GM12875 (cell line): ENCODE results near the gene PLXNA4.

ENCODE experiments used
- H3K4me3 ChIP-seq: one replicate; pipeline ENCODE4 v1.5.1; 2011; ENCODE audit warnings: low read depth, low read length, control low read depth
- CTCF ChIP-seq: IDR thresholded peaks from 2 replicates; pipeline ENCODE4 v1.5.1; 2011; ENCODE audit warnings: low read depth, mild to moderate bottlenecking, control low read depth, inconsistent platforms, low read length, moderate library complexity, borderline replicate concordance; ENCODE audit not compliant: insufficient read depth

Gene PLXNA4

GRCh38 chr7:132082394-132082793 lies 493.9 kb downstream of the PLXNA4 start:
- no peak overlapping the region for H3K4me3 ChIP-seq
- no peak for TF ChIP-seq CTCF

GRCh38 chr7:132081686-132082085 lies 494.6 kb downstream of the PLXNA4 start:
- H3K4me3 ChIP-seq, result no peak overlapping the region
- no peak for TF ChIP-seq CTCF

GRCh38 chr7:132080967-132081668 lies 495.2 kb downstream of the PLXNA4 start:
- no peak overlapping the region for H3K4me3 ChIP-seq
- no peak for TF ChIP-seq CTCF

GRCh38 chr7:132080467-132080866 lies 495.8 kb downstream of the PLXNA4 start:
- H3K4me3 ChIP-seq, result no peak overlapping the region
- no peak for TF ChIP-seq CTCF

GRCh38 chr7:132078891-132079735 lies 497.2 kb downstream of the PLXNA4 start:
- no peak overlapping the region for H3K4me3 ChIP-seq
- TF ChIP-seq CTCF, result no peak

- H3K4me3 ChIP-seq, result no peak overlapping the region
- no peak for TF ChIP-seq CTCF
Measured at GRCh38 chr7:132077971-132078685, 498.1 kb downstream of the PLXNA4 start.
